ENCODE measurements around the gene ZNF804A.

ZNF804A gene

DNA sequence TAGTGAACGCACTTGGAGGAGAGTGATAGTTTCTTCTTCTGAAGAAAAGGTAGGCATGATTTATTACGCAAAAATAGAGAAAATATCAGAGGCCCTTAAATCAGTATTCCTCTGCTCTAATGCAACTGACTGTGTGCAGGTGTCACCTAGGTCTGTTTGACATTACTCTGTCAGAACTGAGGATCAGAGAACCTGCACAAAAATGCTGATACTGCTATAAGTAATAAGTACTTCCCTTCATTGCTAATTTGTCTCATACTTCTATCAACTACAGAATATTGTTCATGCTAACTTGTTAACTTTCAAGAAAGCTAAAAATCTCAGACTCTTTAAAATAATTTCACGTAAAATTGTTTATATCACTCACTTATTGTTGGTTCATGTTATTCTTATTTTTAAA lies 358.5 kb downstream of the ZNF804A start:
- DNase-seq: no peak

DNA sequence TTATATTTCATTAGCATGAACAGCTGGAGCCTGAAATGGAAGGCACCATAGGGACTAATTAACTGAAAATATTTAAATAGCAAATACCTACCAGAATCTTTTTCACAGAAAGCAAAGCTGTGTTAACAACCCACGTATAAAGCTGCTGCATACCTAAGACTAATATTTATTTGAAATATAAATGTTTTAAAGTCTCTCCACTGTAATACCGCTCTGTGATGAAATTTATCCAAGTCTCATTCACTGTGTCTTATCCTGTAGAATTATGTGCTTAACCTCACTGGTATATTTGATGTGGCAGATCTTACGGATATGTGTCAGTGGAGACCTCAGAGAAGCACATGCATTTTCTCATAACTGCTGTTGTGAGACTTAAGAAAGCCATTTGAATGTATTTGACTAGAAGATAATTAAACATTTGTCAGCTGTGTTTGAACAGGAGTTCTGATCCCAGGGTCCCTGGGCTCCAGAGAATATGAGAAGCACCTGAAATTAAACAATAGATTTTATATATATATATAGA lies 373.3 kb downstream of the ZNF804A start:
- no peak for DNase-seq

All from T1000 (cell line).